OCI-LY1 (cell line): ENCODE results near the gene CCDC33.

ENCODE experiments used
- EZH2 ChIP-seq: fragments of 200-600 bp; sonication (generic), shearing (Covaris generic); IDR thresholded peaks from 2 replicates; pipeline ENCODE4 v1.8.0; 2017; ENCODE audit warnings: borderline replicate concordance, mixed run types, mild to moderate bottlenecking, antibody characterized with exemption, low read length, moderate library complexity, mixed read lengths
- TF ChIP-seq, protein P1 (sequence below): fragments of 200-600 bp; sonication (generic), shearing (Covaris generic); IDR thresholded peaks from 2 replicates; pipeline ENCODE4 v1.5.1; 2017; ENCODE audit warnings: mild to moderate bottlenecking, antibody characterized with exemption, low read length, moderate library complexity, mixed read lengths

DNA sequence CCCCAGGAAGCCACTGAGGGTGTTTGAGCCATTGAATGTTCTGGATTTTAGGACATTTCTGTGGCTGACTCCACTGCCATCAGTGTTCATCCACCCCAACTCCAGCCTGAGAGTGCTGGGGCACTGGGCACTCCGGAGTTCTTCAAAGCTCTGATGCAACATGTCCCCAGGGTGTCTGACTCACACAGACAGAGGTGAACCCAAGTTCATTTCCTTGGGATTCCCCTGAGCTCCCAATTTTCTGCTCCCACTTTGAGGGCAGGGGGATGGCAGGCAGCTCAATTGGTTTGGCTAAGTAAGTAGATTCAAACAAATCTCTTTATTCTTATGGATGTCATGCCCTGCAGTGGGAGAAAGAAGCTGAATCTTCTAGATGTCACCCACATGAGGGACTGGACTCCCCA, 35.7 kb upstream of the CCDC33 start:
- TF ChIP-seq, protein P1, sequence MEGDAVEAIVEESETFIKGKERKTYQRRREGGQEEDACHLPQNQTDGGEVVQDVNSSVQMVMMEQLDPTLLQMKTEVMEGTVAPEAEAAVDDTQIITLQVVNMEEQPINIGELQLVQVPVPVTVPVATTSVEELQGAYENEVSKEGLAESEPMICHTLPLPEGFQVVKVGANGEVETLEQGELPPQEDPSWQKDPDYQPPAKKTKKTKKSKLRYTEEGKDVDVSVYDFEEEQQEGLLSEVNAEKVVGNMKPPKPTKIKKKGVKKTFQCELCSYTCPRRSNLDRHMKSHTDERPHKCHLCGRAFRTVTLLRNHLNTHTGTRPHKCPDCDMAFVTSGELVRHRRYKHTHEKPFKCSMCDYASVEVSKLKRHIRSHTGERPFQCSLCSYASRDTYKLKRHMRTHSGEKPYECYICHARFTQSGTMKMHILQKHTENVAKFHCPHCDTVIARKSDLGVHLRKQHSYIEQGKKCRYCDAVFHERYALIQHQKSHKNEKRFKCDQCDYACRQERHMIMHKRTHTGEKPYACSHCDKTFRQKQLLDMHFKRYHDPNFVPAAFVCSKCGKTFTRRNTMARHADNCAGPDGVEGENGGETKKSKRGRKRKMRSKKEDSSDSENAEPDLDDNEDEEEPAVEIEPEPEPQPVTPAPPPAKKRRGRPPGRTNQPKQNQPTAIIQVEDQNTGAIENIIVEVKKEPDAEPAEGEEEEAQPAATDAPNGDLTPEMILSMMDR = no peak
- TF ChIP-seq EZH2 = no peak
